ENCODE measurements around the gene ZFYVE1. TPM values are rescaled to one million over a fixed set of nuclear protein-coding genes. Genes with fewer than 3 reads are reported as not detected.

The ZFYVE1 gene
- total RNA-seq, 1 donor from 2014 or later = 14.4 TPM

- no peak for DNase-seq
Observed at GRCh38 chr14:72945356-72946027, 81.4 kb downstream of the ZFYVE1 start.

GRCh38 chr14:72943876-72944430, 83.0 kb downstream of the ZFYVE1 start:
- intact Hi-C loops (cut with micrococcal nuclease) = no loop called here
- no peak overlapping the region for H3K4me3 ChIP-seq
- no peak for DNase-seq
- H3K36me3 ChIP-seq = peaks cover 52% of the 10 kb centered on the region
- no peaks in the 10 kb centered on the region for H3K27me3 ChIP-seq (ENCODE audit: low read depth)
- H3K27ac ChIP-seq (replicated peaks) = no peak overlapping the region
- no peaks in the 10 kb centered on the region for H3K9me3 ChIP-seq (replicated peaks)
- no peak for TF ChIP-seq CTCF (IDR thresholded peaks at IDR 0.05; ENCODE audit: borderline replicate concordance)
- H3K4me1 ChIP-seq = no peaks in the 10 kb centered on the region

More at GRCh38 chr14:72945356-72946027, 81.4 kb downstream of the ZFYVE1 start:
- Histone ChIP-seq H3K4me1 (no peaks in the 10 kb centered on the region), H3K36me3 (peaks cover 41% of the 10 kb centered on the region), H3K27me3 (ENCODE audit: low read depth) (no peaks in the 10 kb centered on the region), H3K9me3 (replicated peaks) (no peaks in the 10 kb centered on the region), H3K4me3 (no peak overlapping the region), H3K27ac (replicated peaks) (no peak overlapping the region)
- TF ChIP-seq CTCF (IDR thresholded peaks at IDR 0.05; ENCODE audit: borderline replicate concordance) = no peak
- intact Hi-C loops (cut with micrococcal nuclease) = no loop called here

GRCh38 chr14:72942934-72943333, 84.0 kb downstream of the ZFYVE1 start:
- peaks cover 60% of the 10 kb centered on the region for H3K36me3 ChIP-seq
- no peak for DNase-seq
- H3K4me1 ChIP-seq = no peaks in the 10 kb centered on the region
- no peak for TF ChIP-seq CTCF (IDR thresholded peaks at IDR 0.05; ENCODE audit: borderline replicate concordance)
- H3K4me3 ChIP-seq = no peak overlapping the region
- H3K27ac ChIP-seq (replicated peaks) = no peak overlapping the region
- H3K9me3 ChIP-seq (replicated peaks) = no peaks in the 10 kb centered on the region
- no peaks in the 10 kb centered on the region for H3K27me3 ChIP-seq (ENCODE audit: low read depth)
- intact Hi-C loops (cut with micrococcal nuclease) = no loop called here

- H3K36me3 ChIP-seq = peaks cover 63% of the 10 kb centered on the region
- H3K9me3 ChIP-seq (replicated peaks) = no peaks in the 10 kb centered on the region
- H3K27ac ChIP-seq (replicated peaks) = no peak overlapping the region
- no peak for TF ChIP-seq CTCF (IDR thresholded peaks at IDR 0.05; ENCODE audit: borderline replicate concordance)
- H3K27me3 ChIP-seq (ENCODE audit: low read depth) = no peaks in the 10 kb centered on the region
- no peaks in the 10 kb centered on the region for H3K4me1 ChIP-seq
- intact Hi-C loops (cut with micrococcal nuclease) = no loop called here
- DNase-seq = no peak
- no peak overlapping the region for H3K4me3 ChIP-seq
Observed at GRCh38 chr14:72941286-72941985, 85.5 kb downstream of the ZFYVE1 start.

- no peak for TF ChIP-seq CTCF (IDR thresholded peaks at IDR 0.05; ENCODE audit: borderline replicate concordance)
- no peaks in the 10 kb centered on the region for H3K27me3 ChIP-seq (ENCODE audit: low read depth)
- peaks cover 60% of the 10 kb centered on the region for H3K36me3 ChIP-seq
- no peaks in the 10 kb centered on the region for H3K4me1 ChIP-seq
- H3K9me3 ChIP-seq (replicated peaks) = no peaks in the 10 kb centered on the region
- no peak for DNase-seq
- intact Hi-C loops (cut with micrococcal nuclease) = no loop called here
- H3K27ac ChIP-seq (replicated peaks) = no peak overlapping the region
- H3K4me3 ChIP-seq = no peak overlapping the region
Observed at GRCh38 chr14:72939630-72940029, 87.3 kb downstream of the ZFYVE1 start.
